CD14-positive monocyte (primary cell): ENCODE measurements around the gene TCEANC. TPM values are rescaled to one million over a fixed set of nuclear protein-coding genes. Genes with fewer than 3 reads are reported as not detected.

ENCODE experiments used
- DNase-seq, 3 donors: peaks; one replicate each; pipeline ENCODE4 v3.0.0-alpha.2; 2011 to 2022
- H2AFZ ChIP-seq: 2 replicates; pipeline ENCODE4 v1.6.0; 2012; ENCODE audit warnings: mild to moderate bottlenecking, low read depth, low read length, inconsistent platforms; ENCODE audit not compliant: insufficient read depth, poor library complexity, severe bottlenecking
- H3K27ac ChIP-seq, 2 donors: 1 replicate in 1 of 2; 2 replicates in 1 of 2; pipeline ENCODE4 v1.5.1; 2012 to 2013; ENCODE audit warnings: low read length in 2 of 2, control low read depth in 1 of 2, inconsistent platforms in 1 of 2, low read depth in 1 of 2, mild to moderate bottlenecking in 1 of 2
- H3K27me3 ChIP-seq, 2 donors: one replicate each; pipeline versions ENCODE4 v1.6.0 to v1.6.1; 2011 to 2013; ENCODE audit warnings: low read length in 2 of 2; ENCODE audit not compliant: control insufficient read depth in 2 of 2, insufficient read depth in 2 of 2
- H3K36me3 ChIP-seq, 2 donors: replicated peaks in 1 of 2; 1 replicate in 1 of 2; 2 replicates in 1 of 2; pipeline versions ENCODE4 v1.5.1 to v1.6.1; 2012 to 2013; ENCODE audit warnings: low read length in 2 of 2, control low read depth in 1 of 2, inconsistent platforms in 1 of 2, mild to moderate bottlenecking in 1 of 2; ENCODE audit not compliant: insufficient read depth in 2 of 2, control insufficient read depth in 1 of 2
- H3K4me1 ChIP-seq, 2 donors: 1 replicate in 1 of 2; 2 replicates in 1 of 2; pipeline versions ENCODE4 v1.5.1 to v1.6.1; 2012 to 2013; ENCODE audit warnings: low read length in 2 of 2, control low read depth in 1 of 2, inconsistent platforms in 1 of 2, mild to moderate bottlenecking in 1 of 2, moderate library complexity in 1 of 2; ENCODE audit not compliant: insufficient read depth in 2 of 2, control insufficient read depth in 1 of 2
- H3K4me2 ChIP-seq: replicated peaks from 2 replicates; pipeline ENCODE3; 2012; ENCODE audit warnings: low read length, moderate library complexity, mild to moderate bottlenecking; ENCODE audit not compliant: poor library complexity, severe bottlenecking; ENCODE audit errors: extremely low read depth
- H3K4me3 ChIP-seq, 3 experiments: fragments of 200-600 bp in 1 of 3; sonication (generic) in 1 of 3; replicated peaks in 1 of 3; 1 replicate in 2 of 3; 2 replicates in 1 of 3; pipeline ENCODE4 v1.5.1; 2011 to 2013; ENCODE audit warnings: low read length in 3 of 3, mild to moderate bottlenecking in 3 of 3, control low read depth in 2 of 3, low read depth in 2 of 3, inconsistent platforms in 1 of 3, moderate library complexity in 1 of 3
- H3K79me2 ChIP-seq: 2 replicates; pipeline ENCODE4 v1.6.0; 2012; ENCODE audit warnings: mild to moderate bottlenecking, control low read depth, inconsistent platforms, low read length, moderate library complexity; ENCODE audit not compliant: insufficient read depth
- H3K9ac ChIP-seq: 2 replicates; pipeline ENCODE4 v1.6.0; 2017; ENCODE audit warnings: low read length, mild to moderate bottlenecking; ENCODE audit not compliant: insufficient read depth, poor library complexity, severe bottlenecking
- H3K9me3 ChIP-seq, 2 donors: replicated peaks in 1 of 2; 1 replicate in 1 of 2; 2 replicates in 1 of 2; pipeline versions ENCODE4 v1.5.1 to v1.6.1; 2012 to 2013; ENCODE audit warnings: low read length in 2 of 2, control low read depth in 1 of 2; ENCODE audit not compliant: control insufficient read depth in 1 of 2, insufficient read depth in 1 of 2
- H4K20me1 ChIP-seq: 2 replicates; pipeline ENCODE4 v1.6.0; 2012; ENCODE audit warnings: mild to moderate bottlenecking, low read length, control low read depth, moderate library complexity; ENCODE audit not compliant: insufficient read depth
- H3K27ac Mint-ChIP-seq, 7 donors: one replicate each; pipeline ENCODE4 v1.8.0; 2020; ENCODE audit warnings: mild to moderate bottlenecking in 7 of 7, mixed read lengths in 7 of 7, moderate library complexity in 6 of 7, inconsistent platforms in 2 of 7
- H3K27me3 Mint-ChIP-seq, 3 donors: one replicate each; pipeline ENCODE4 v1.8.0; 2021 to 2022; ENCODE audit warnings: low read depth in 3 of 3, mild to moderate bottlenecking in 3 of 3, mixed read lengths in 3 of 3, moderate library complexity in 3 of 3, inconsistent platforms in 1 of 3
- H3K36me3 Mint-ChIP-seq, 2 donors: one replicate each; pipeline ENCODE4 v1.8.0; 2020; ENCODE audit warnings: mixed read lengths in 2 of 2, inconsistent platforms in 1 of 2, mild to moderate bottlenecking in 1 of 2
- H3K4me1 Mint-ChIP-seq: one replicate; pipeline ENCODE4 v1.8.0; 2020; ENCODE audit warnings: mild to moderate bottlenecking, mixed read lengths
- H3K4me3 Mint-ChIP-seq, 2 donors: one replicate each; pipeline ENCODE4 v1.8.0; 2020; ENCODE audit warnings: mild to moderate bottlenecking in 2 of 2, mixed read lengths in 2 of 2, moderate library complexity in 1 of 2
- H3K9me3 Mint-ChIP-seq, 7 donors: one replicate each; pipeline ENCODE4 v1.8.0; 2020 to 2022; ENCODE audit warnings: mixed read lengths in 7 of 7, mild to moderate bottlenecking in 6 of 7, moderate library complexity in 6 of 7, inconsistent platforms in 2 of 7
- CTCF ChIP-seq: fragments of 200-600 bp; IDR thresholded peaks from one replicate; pipeline ENCODE4 v1.8.0; 2022; ENCODE audit warnings: antibody characterized with exemption, mild to moderate bottlenecking
- WGBS: methylation state at CpG from one replicate; pipeline ENCODE4 v1.1.5; 2013; ENCODE audit warnings: missing lambda C conversion rate; ENCODE audit not compliant: insufficient coverage; 5-methylcytosine and 5-hydroxymethylcytosine counted together
- intact Hi-C, 2 donors: fragments of 100-400 bp; cut with micrococcal nuclease; formaldehyde crosslinking; loops; one replicate each; pipeline versions ENCODE4 v1.15.0 to v1.15.1; 2023
- polyA plus RNA-seq, 3 donors: library from polyadenylated mRNA; depleted of rRNA in 1 of 3; unstranded in 2 of 3; stranded (reverse) in 1 of 3; fragments of 300-500 nt in 2 of 3; fragments of >200 nt in 1 of 3; fragmentation: Illumina TruSeq in 2 of 3; gene quantifications; 1 replicate in 2 of 3; 2 replicates in 1 of 3; pipeline ENCODE4 v1.2.3, GENCODE V29; 2012 to 2021

The TCEANC gene
- polyA plus RNA-seq, 3 donors = 1.6 to 2.8 (median 1.9) TPM

DNA sequence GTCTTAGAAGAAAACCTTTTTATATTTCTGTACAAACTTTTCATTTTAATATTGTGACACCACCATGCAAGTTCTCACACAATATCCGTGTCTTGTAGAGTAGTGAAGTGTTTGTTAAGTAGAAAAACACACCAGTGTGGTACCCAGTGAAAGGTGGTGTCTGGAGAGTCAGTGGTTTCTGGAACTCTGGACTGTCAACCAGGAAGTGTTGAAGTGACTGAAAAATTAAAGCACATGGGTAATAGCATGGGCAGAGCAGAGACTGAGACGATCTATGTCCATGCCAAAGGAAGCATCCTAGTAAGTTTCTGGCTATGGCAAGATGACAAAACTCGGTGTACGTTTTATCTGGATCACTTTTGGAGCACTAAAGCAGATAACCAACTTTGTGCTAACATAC is 58.2 kb downstream of the TCEANC start:
- WGBS = 93% methylated on average over 3 of the region's 4 CpGs
- Mint-ChIP-seq H3K27me3 (peaks cover 0 to 3% (median 2%) of the 10 kb centered on the region in 3 donors), H3K9me3 (no peaks in the 10 kb centered on the region), H3K4me3 (no peak overlapping the region), H3K4me1 (no peaks in the 10 kb centered on the region), H3K36me3 (peaks cover 30 to 43% of the 10 kb centered on the region in 2 donors), H3K27ac (peak overlapping the region in 3 of 7 donors; percentile 41 to 60 (median 43))
- Histone ChIP-seq H3K9ac (no peak overlapping the region), H3K4me2 (no peak overlapping the region), H3K9me3 (no peaks in the 10 kb centered on the region), H4K20me1 (peaks cover 55% of the 10 kb centered on the region), H3K27me3 (no peaks in the 10 kb centered on the region), H3K27ac (no peak overlapping the region), H3K79me2 (peaks cover 45% of the 10 kb centered on the region), H3K4me1 (no peaks in the 10 kb centered on the region), H3K4me3 (no peak overlapping the region), H3K36me3 (peaks cover 29 to 58% of the 10 kb centered on the region in 2 donors), H2AFZ (no peak overlapping the region)
- no peak for TF ChIP-seq CTCF
- intact Hi-C loops = no loop called here
- no peak for DNase-seq

Other genes starting within 250 kb of the TCEANC start
- not detected for gene EGFL6, start 83.5 kb upstream of the TCEANC start, polyA plus RNA-seq
- 10 to 100 TPM; 17.9 to 38.1 (median 30.8) TPM for gene RAB9A, start 36.0 kb downstream of the TCEANC start, polyA plus RNA-seq
- 10 to 100 TPM; 10.6 to 18.3 (median 12.2) TPM for gene TRAPPC2, start 81.5 kb downstream of the TCEANC start, polyA plus RNA-seq
- gene OFD1, start 81.6 kb downstream of the TCEANC start, polyA plus RNA-seq = 10 to 100 TPM in 1 of 3 donors, 1 to 10 TPM in 2; 2.4 to 10.2 (median 2.9) TPM
- not detected for gene GPM6B, start 164.0 kb downstream of the TCEANC start, polyA plus RNA-seq